ENCODE data around the gene PAK5.

PAK5 gene

GRCh38 chr20:9758752-9759151 lies 80.1 kb downstream of the PAK5 start:
- no peak for TF ChIP-seq SIN3A (IDR thresholded peaks at IDR 0.05; ENCODE audit: borderline replicate concordance, insufficient read depth, low read length)
- TF ChIP-seq TAF1 (IDR thresholded peaks at IDR 0.05; ENCODE audit: borderline replicate concordance, insufficient read depth, low read length) = no peak
- no peak for TF ChIP-seq REST (IDR thresholded peaks at IDR 0.05; ENCODE audit: insufficient read depth in 1 of 2, low read depth in 2 of 2, low read length in 2 of 2)
- TF ChIP-seq FOXP2 (optimal IDR thresholded peaks at IDR 0.05; ENCODE audit: borderline replicate concordance, extremely low read depth, extremely low read length, insufficient read depth) = no peak

GRCh38 chr20:9756660-9757059 lies 82.2 kb downstream of the PAK5 start:
- TF ChIP-seq TAF1 (IDR thresholded peaks at IDR 0.05; ENCODE audit: borderline replicate concordance, insufficient read depth, low read length) (no peak), FOXP2 (optimal IDR thresholded peaks at IDR 0.05; ENCODE audit: borderline replicate concordance, extremely low read depth, extremely low read length, insufficient read depth) (no peak), POLR2AphosphoS5 (IDR thresholded peaks at IDR 0.05; ENCODE audit: low read depth, low read length) (no peak), SIN3A (IDR thresholded peaks at IDR 0.05; ENCODE audit: borderline replicate concordance, insufficient read depth, low read length) (no peak), REST (IDR thresholded peaks at IDR 0.05; ENCODE audit: insufficient read depth in 1 of 2, low read depth in 2 of 2, low read length in 2 of 2) (no peak)

- TF ChIP-seq FOXP2 (optimal IDR thresholded peaks at IDR 0.05; ENCODE audit: borderline replicate concordance, extremely low read depth, extremely low read length, insufficient read depth) (no peak), SIN3A (IDR thresholded peaks at IDR 0.05; ENCODE audit: borderline replicate concordance, insufficient read depth, low read length) (no peak), POLR2AphosphoS5 (IDR thresholded peaks at IDR 0.05; ENCODE audit: low read depth, low read length) (no peak), TAF1 (IDR thresholded peaks at IDR 0.05; ENCODE audit: borderline replicate concordance, insufficient read depth, low read length) (no peak), REST (IDR thresholded peaks at IDR 0.05; ENCODE audit: insufficient read depth in 1 of 2, low read depth in 2 of 2, low read length in 2 of 2) (no peak)
Measured at GRCh38 chr20:9755301-9755700, 83.6 kb downstream of the PAK5 start.

GRCh38 chr20:9744551-9744950 lies 94.3 kb downstream of the PAK5 start:
- TF ChIP-seq REST (IDR thresholded peaks at IDR 0.05; ENCODE audit: insufficient read depth in 1 of 2, low read depth in 2 of 2, low read length in 2 of 2) = no peak
- TF ChIP-seq FOXP2 (optimal IDR thresholded peaks at IDR 0.05; ENCODE audit: borderline replicate concordance, extremely low read depth, extremely low read length, insufficient read depth) = no peak
- TF ChIP-seq POLR2AphosphoS5 (IDR thresholded peaks at IDR 0.05; ENCODE audit: low read depth, low read length) = no peak
- TF ChIP-seq TAF1 (IDR thresholded peaks at IDR 0.05; ENCODE audit: borderline replicate concordance, insufficient read depth, low read length) = no peak
- no peak for TF ChIP-seq SIN3A (IDR thresholded peaks at IDR 0.05; ENCODE audit: borderline replicate concordance, insufficient read depth, low read length)

GRCh38 chr20:9743871-9744270 lies 95.0 kb downstream of the PAK5 start:
- no peak for TF ChIP-seq SIN3A (IDR thresholded peaks at IDR 0.05; ENCODE audit: borderline replicate concordance, insufficient read depth, low read length)

Data from PFSK-1 (cell line).